Activated gamma-delta T cell treated with anti-CD3 and anti-CD28 coated beads, Interleukin-2, amount 50 U/mL, for 16 hours (primary cell): ENCODE measurements around the gene CHST11.
A peak's percentile ranks its signal among the peaks of the same experiment; 100 is the strongest.
"Not testable (repeated sequence)": the region's sequence is repeated elsewhere in the genome, so short reads cannot be mapped to it uniquely, and the experiment has no call there.

Experiments
- DNase-seq: peaks from one replicate; pipeline ENCODE4 v3.0.0-alpha.2; 2020; ENCODE audit warnings: low read depth

CHST11 gene

GRCh38 chr12:104604070-104604994 is 147.6 kb downstream of the CHST11 start:
- DNase-seq: peak; percentile 15

GRCh38 chr12:104604995-104605675 is 148.4 kb downstream of the CHST11 start:
- DNase-seq: no peak

- no peak for DNase-seq
These were observed 148.9 kb downstream of the CHST11 start for GRCh38 chr12:104605685-104606084.

- DNase-seq: no peak
These were observed 152.2 kb downstream of the CHST11 start for GRCh38 chr12:104608998-104609397.

- no peak for DNase-seq
These were observed 152.7 kb downstream of the CHST11 start for GRCh38 chr12:104609445-104609844.

- DNase-seq: no peak
These were observed 153.9 kb downstream of the CHST11 start for GRCh38 chr12:104610513-104611235.

- DNase-seq: no peak
These were observed 154.9 kb downstream of the CHST11 start for GRCh38 chr12:104611671-104612070.

GRCh38 chr12:104613372-104613771 is 156.6 kb downstream of the CHST11 start:
- DNase-seq: not testable (repeated sequence)

- DNase-seq: no peak
These were observed 158.4 kb downstream of the CHST11 start for GRCh38 chr12:104615048-104615561.

- no peak for DNase-seq
These were observed 161.9 kb downstream of the CHST11 start for GRCh38 chr12:104618691-104619090.

- no peak for DNase-seq
These were observed 162.6 kb downstream of the CHST11 start for GRCh38 chr12:104619305-104619704.

GRCh38 chr12:104620837-104621531 is 164.2 kb downstream of the CHST11 start:
- DNase-seq: no peak

- no peak for DNase-seq
These were observed 166.2 kb downstream of the CHST11 start for GRCh38 chr12:104622928-104623327.

GRCh38 chr12:104623883-104624282 is 167.1 kb downstream of the CHST11 start:
- no peak for DNase-seq

- DNase-seq: no peak
These were observed 167.8 kb downstream of the CHST11 start for GRCh38 chr12:104624529-104624928.

GRCh38 chr12:104626069-104626837 is 169.5 kb downstream of the CHST11 start:
- DNase-seq: no peak

- no peak for DNase-seq
These were observed 170.7 kb downstream of the CHST11 start for GRCh38 chr12:104627231-104627989.

GRCh38 chr12:104627990-104628830 is 171.5 kb downstream of the CHST11 start:
- DNase-seq: no peak

GRCh38 chr12:104628831-104629135 is 172.0 kb downstream of the CHST11 start:
- no peak for DNase-seq
